IMR-90 (cell line): ENCODE data around the gene CNPY2. TPM values are rescaled to one million over a fixed set of nuclear protein-coding genes. Genes with fewer than 3 reads are reported as not detected.

Source experiments
- ATAC-seq: fragments of 200-7000 bp; cut with Tn5 transposase; 2 replicates; pipeline ENCODE4 v1.9.1; 2020; ENCODE audit warnings: low read depth, mild to moderate bottlenecking, moderate library complexity
- BruUV-seq: library from RNA; stranded (reverse); fragments of 400-500 nt; replicated peaks from 2 replicates; lab custom pipeline; 2021; lab: Mats Ljungman, UMichigan
- CTCF ChIA-PET: fragments of 300-600 bp; formaldehyde crosslinking; extraction: SDS; loops from one replicate; lab custom pipeline; 2021; ENCODE audit warnings: antibody characterized with exemption; lab: Yijun Ruan, JAX
- POLR2A ChIA-PET: fragments of 300-600 bp; sonication (Branson Sonifier 250); formaldehyde crosslinking; loops from one replicate; lab custom pipeline; 2022; ENCODE audit warnings: antibody characterized with exemption; ENCODE audit not compliant: unreplicated experiment; lab: Charles Lee
- DNase-seq: peaks from one replicate; pipeline ENCODE4 v3.0.0; 2013
- H2AFZ ChIP-seq: replicated peaks from 2 replicates; pipeline ENCODE3; 2013; ENCODE audit warnings: low read length, mild to moderate bottlenecking; ENCODE audit not compliant: poor library complexity
- H2AK5ac ChIP-seq: 2 replicates; pipeline ENCODE4 v1.6.1; 2013; ENCODE audit warnings: low read depth, low read length, inconsistent platforms
- H2AK9ac ChIP-seq: replicated peaks from 2 replicates; pipeline ENCODE3; 2013; ENCODE audit warnings: mild to moderate bottlenecking, low read depth, low read length, moderate library complexity; ENCODE audit not compliant: poor library complexity
- H2BK120ac ChIP-seq: 2 replicates; pipeline ENCODE4 v1.6.1; 2013; ENCODE audit warnings: low read depth, low read length, inconsistent platforms
- H2BK15ac ChIP-seq: 3 replicates; pipeline ENCODE4 v1.6.1; 2013; ENCODE audit warnings: low read depth, low read length, inconsistent platforms
- H2BK20ac ChIP-seq: 2 replicates; pipeline ENCODE4 v1.6.1; 2013; ENCODE audit warnings: low read depth, mild to moderate bottlenecking, inconsistent platforms, low read length, moderate library complexity
- H2BK5ac ChIP-seq: 2 replicates; pipeline ENCODE4 v1.6.1; 2013; ENCODE audit warnings: mild to moderate bottlenecking, low read depth, low read length, inconsistent platforms; ENCODE audit not compliant: poor library complexity, severe bottlenecking
- H3K14ac ChIP-seq: replicated peaks from 2 replicates; pipeline ENCODE4 v1.6.1; 2013; ENCODE audit warnings: low read depth, low read length, inconsistent platforms
- H3K18ac ChIP-seq: 2 replicates; pipeline ENCODE4 v1.6.1; 2013; ENCODE audit warnings: low read depth, low read length, control low read depth
- H3K23ac ChIP-seq: 2 replicates; pipeline ENCODE4 v1.6.1; 2013; ENCODE audit warnings: low read depth, low read length, inconsistent platforms
- H3K27ac ChIP-seq: 2 replicates; pipeline ENCODE4 v1.5.1; 2013; ENCODE audit warnings: mild to moderate bottlenecking, control low read depth, low read length; ENCODE audit not compliant: insufficient read depth
- H3K27me3 ChIP-seq: 2 replicates; pipeline ENCODE4 v1.6.1; 2013; ENCODE audit warnings: low read length; ENCODE audit not compliant: control insufficient read depth, insufficient read depth
- H3K36me3 ChIP-seq: 2 replicates; pipeline ENCODE4 v1.6.1; 2013; ENCODE audit warnings: low read length, mixed read lengths; ENCODE audit not compliant: control insufficient read depth, insufficient read depth
- H3K4ac ChIP-seq: 2 replicates; pipeline ENCODE4 v1.6.1; 2013; ENCODE audit warnings: low read depth, low read length, inconsistent platforms
- H3K4me1 ChIP-seq: 2 replicates; pipeline ENCODE4 v1.6.1; 2013; ENCODE audit warnings: low read length, mixed read lengths; ENCODE audit not compliant: control insufficient read depth, insufficient read depth
- H3K4me2 ChIP-seq: 2 replicates; pipeline ENCODE4 v1.6.1; 2013; ENCODE audit warnings: low read depth, mild to moderate bottlenecking, control low read depth, low read length, moderate library complexity
- H3K4me3 ChIP-seq: 2 replicates; pipeline ENCODE4 v1.5.1; 2013; ENCODE audit warnings: low read depth, mild to moderate bottlenecking, control low read depth, low read length, moderate library complexity; ENCODE audit not compliant: insufficient read depth
- H3K56ac ChIP-seq: 2 replicates; pipeline ENCODE4 v1.6.1; 2013; ENCODE audit warnings: low read length, inconsistent platforms; ENCODE audit not compliant: insufficient read depth; ENCODE audit errors: extremely low read depth
- H3K79me1 ChIP-seq, 2 experiments: 2 replicates each; pipeline ENCODE4 v1.6.1; 2013; ENCODE audit warnings: low read length in 2 of 2, inconsistent platforms in 1 of 2, low read depth in 1 of 2
- H3K9ac ChIP-seq: 2 replicates; pipeline ENCODE4 v1.6.1; 2013; ENCODE audit warnings: low read depth, low read length, control low read depth
- H3K9me1 ChIP-seq: 2 replicates; pipeline ENCODE4 v1.6.1; 2013; ENCODE audit warnings: low read length, inconsistent platforms; ENCODE audit not compliant: insufficient read depth
- H3K9me3 ChIP-seq: 2 replicates; pipeline ENCODE4 v1.6.1; 2013; ENCODE audit warnings: low read length; ENCODE audit not compliant: control insufficient read depth, insufficient read depth
- H4K20me1 ChIP-seq: 2 replicates; pipeline ENCODE4 v1.6.1; 2013; ENCODE audit warnings: low read length, inconsistent platforms; ENCODE audit not compliant: insufficient read depth
- H4K5ac ChIP-seq: 2 replicates; pipeline ENCODE4 v1.6.1; 2013; ENCODE audit warnings: mild to moderate bottlenecking, low read depth, low read length, control low read depth
- H4K8ac ChIP-seq, 2 experiments: 2 replicates each; pipeline ENCODE4 v1.6.1; 2013; ENCODE audit warnings: low read depth in 2 of 2, low read length in 2 of 2, control low read depth in 1 of 2, inconsistent platforms in 1 of 2
- H4K91ac ChIP-seq: 2 replicates; pipeline ENCODE4 v1.6.1; 2013; ENCODE audit warnings: low read depth, low read length, inconsistent platforms; ENCODE audit not compliant: insufficient read depth
- FOS ChIP-seq: fragments of 150-350 bp; IDR thresholded peaks from 2 replicates; pipeline ENCODE4 v1.6.1; 2016; ENCODE audit warnings: low read depth, low read length
- MAFK ChIP-seq: IDR thresholded peaks from 2 replicates; pipeline ENCODE4 v1.6.1; 2012; ENCODE audit warnings: low read depth, low read length, improper control_type of control experiment
- MAZ ChIP-seq: IDR thresholded peaks from 2 replicates; pipeline ENCODE4 v1.6.1; 2012; ENCODE audit warnings: low read depth, mild to moderate bottlenecking, low read length, improper control_type of control experiment, moderate library complexity, borderline replicate concordance
- MXI1 ChIP-seq: IDR thresholded peaks from 2 replicates; pipeline ENCODE4 v1.6.1; 2012; ENCODE audit warnings: low read depth, mild to moderate bottlenecking, low read length, moderate library complexity, borderline replicate concordance
- RCOR1 ChIP-seq: IDR thresholded peaks from 2 replicates; pipeline ENCODE4 v1.6.1; 2012; ENCODE audit warnings: mild to moderate bottlenecking, low read length, improper control_type of control experiment; ENCODE audit not compliant: insufficient replicate concordance
- RFX5 ChIP-seq: IDR thresholded peaks from 2 replicates; pipeline ENCODE4 v1.8.0; 2012; ENCODE audit warnings: low read depth, mild to moderate bottlenecking, low read length, moderate library complexity
- SMC3 ChIP-seq: fragments of 150-350 bp; IDR thresholded peaks from 2 replicates; pipeline ENCODE4 v1.6.1; 2016; ENCODE audit warnings: low read depth, mild to moderate bottlenecking, antibody characterized with exemption, low read length, moderate library complexity
- WGBS, 2 experiments: methylation state at CpG; one replicate each; pipeline versions ENCODE4 v1.1.5 to v1.1.7; 2013; ENCODE audit warnings: missing lambda C conversion rate in 2 of 2; ENCODE audit not compliant: insufficient read length in 1 of 2; ENCODE audit errors: extremely low coverage in 2 of 2; 5-methylcytosine and 5-hydroxymethylcytosine counted together
- dilution Hi-C: fragments of 300-500 bp; cut with HindIII; formaldehyde crosslinking; loops from one replicate; pipeline ENCODE4 v1.14.3; 2018; ENCODE audit warnings: low sequenced_read_pairs; ENCODE audit not compliant: unreplicated experiment
- in situ Hi-C: fragments of 300-500 bp; cut with MboI; formaldehyde crosslinking; loops from 3 replicates; pipeline ENCODE4 v1.14.3; 2019; ENCODE audit warnings: low sequenced_read_pairs, inconsistent platforms, mixed read lengths
- intact Hi-C: fragments of 100-400 bp; cut with micrococcal nuclease; formaldehyde crosslinking; loops from 2 replicates; pipeline ENCODE4 v1.10.0; 2022
- polyA plus RNA-seq, 3 experiments: library from polyadenylated mRNA; depleted of rRNA; stranded (reverse); fragments of >200 nt; gene quantifications; 2 replicates each; pipeline ENCODE4 v1.2.3, GENCODE V29; 2012; ENCODE audit warnings: low replicate concordance in 1 of 3
- total RNA-seq: library from RNA; depleted of rRNA; stranded (reverse); fragments of >200 nt; gene quantifications from 2 replicates; pipeline ENCODE4 v1.2.3, GENCODE V29; 2012
- TF ChIP-seq, protein P1 (sequence below): fragments of 150-350 bp; IDR thresholded peaks from 2 replicates; pipeline ENCODE4 v1.6.1; 2016; ENCODE audit warnings: low read depth, mild to moderate bottlenecking, low read length, moderate library complexity, borderline replicate concordance
- TF ChIP-seq, protein P2 (sequence below): conservative IDR thresholded peaks from 2 replicates; pipeline ENCODE4 v1.5.1; 2012; ENCODE audit warnings: mild to moderate bottlenecking, low read depth, low read length, improper control_type of control experiment
- TF ChIP-seq, protein P3 (sequence below): fragments of 150-350 bp; IDR thresholded peaks from 2 replicates; pipeline ENCODE4 v1.6.1; 2017; ENCODE audit warnings: mild to moderate bottlenecking, antibody characterized with exemption, low read length, low read depth

Gene CNPY2
- total and polyA plus RNA-seq, 2 of the 4 experiments (the other 2 are of a cell fraction), result 65.2 to 175 TPM

DNA sequence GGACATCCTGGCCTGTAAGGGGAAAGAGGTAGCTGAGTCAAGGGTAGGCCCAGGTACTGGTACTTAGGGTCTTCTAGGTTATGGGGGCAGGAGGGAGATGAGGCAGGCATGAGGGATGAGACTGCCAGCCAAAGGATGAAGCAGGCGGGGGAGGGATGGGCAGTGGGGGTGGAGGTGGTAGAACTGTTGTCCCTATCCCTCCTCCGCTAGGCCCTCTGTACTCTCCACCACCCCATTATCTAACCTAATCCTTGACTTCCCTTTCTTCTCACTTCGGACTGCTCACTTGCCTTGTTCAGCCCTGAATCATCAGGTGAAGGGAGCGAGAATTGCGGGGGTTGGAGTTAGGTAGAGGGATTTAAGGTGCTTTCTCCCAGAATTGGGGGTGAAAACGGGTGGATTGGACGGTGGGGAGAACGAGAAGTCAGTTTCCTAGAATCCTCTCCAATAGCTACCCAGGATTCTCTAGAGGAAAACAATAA, 17.4 kb upstream of the CNPY2 start:
- Histone ChIP-seq H4K5ac (peak overlapping the region; percentile 98), H2BK120ac (peak overlapping the region; percentile 78), H4K91ac (peak overlapping the region; percentile 99), H3K27ac (peak overlapping the region; percentile 74), H3K27me3 (no peaks in the 10 kb centered on the region), H3K4me1 (peaks cover 5% of the 10 kb centered on the region; the same call in 1 of the 2 replicates), H2BK5ac (peak overlapping the region; percentile 60), H2BK20ac (peak overlapping the region; percentile 73), H3K9ac (peak overlapping the region; percentile 67), H3K4me2 (peak overlapping the region; percentile 93), H2AK5ac (peak overlapping the region; percentile 99), H3K14ac (peak overlapping the region; percentile 89), H3K23ac (peak overlapping the region; percentile 43), H3K9me3 (no peaks in the 10 kb centered on the region), H4K8ac (peak overlapping the region; percentile 99 to 100), H3K4me3 (peak overlapping the region; percentile 56), H3K18ac (peak overlapping the region; percentile 81), H3K79me1 (peaks cover 10 to 24% of the 10 kb centered on the region in 2 experiments; a peak in 3 of 4 replicates), H4K20me1 (no peaks in the 10 kb centered on the region), H3K9me1 (peaks cover 10% of the 10 kb centered on the region), H2BK15ac (peak overlapping the region; percentile 74), H2AFZ (peak overlapping the region; percentile 88), H3K36me3 (no peaks in the 10 kb centered on the region), H2AK9ac (peak overlapping the region; percentile 96), H3K56ac (peak overlapping the region; percentile 88), H3K4ac (peak overlapping the region; percentile 100)
- dilution Hi-C loops (no loop called here), intact Hi-C loops (no loop called here), in situ Hi-C loops (no loop called here)
- no peak for TF ChIP-seq FOS
- no peak for TF ChIP-seq MAZ
- no peak for TF ChIP-seq SMC3
- no peak for TF ChIP-seq MAFK
- TF ChIP-seq, protein P1, sequence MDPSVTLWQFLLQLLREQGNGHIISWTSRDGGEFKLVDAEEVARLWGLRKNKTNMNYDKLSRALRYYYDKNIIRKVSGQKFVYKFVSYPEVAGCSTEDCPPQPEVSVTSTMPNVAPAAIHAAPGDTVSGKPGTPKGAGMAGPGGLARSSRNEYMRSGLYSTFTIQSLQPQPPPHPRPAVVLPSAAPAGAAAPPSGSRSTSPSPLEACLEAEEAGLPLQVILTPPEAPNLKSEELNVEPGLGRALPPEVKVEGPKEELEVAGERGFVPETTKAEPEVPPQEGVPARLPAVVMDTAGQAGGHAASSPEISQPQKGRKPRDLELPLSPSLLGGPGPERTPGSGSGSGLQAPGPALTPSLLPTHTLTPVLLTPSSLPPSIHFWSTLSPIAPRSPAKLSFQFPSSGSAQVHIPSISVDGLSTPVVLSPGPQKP, result no peak
- no peak for TF ChIP-seq RFX5
- TF ChIP-seq, protein P2, sequence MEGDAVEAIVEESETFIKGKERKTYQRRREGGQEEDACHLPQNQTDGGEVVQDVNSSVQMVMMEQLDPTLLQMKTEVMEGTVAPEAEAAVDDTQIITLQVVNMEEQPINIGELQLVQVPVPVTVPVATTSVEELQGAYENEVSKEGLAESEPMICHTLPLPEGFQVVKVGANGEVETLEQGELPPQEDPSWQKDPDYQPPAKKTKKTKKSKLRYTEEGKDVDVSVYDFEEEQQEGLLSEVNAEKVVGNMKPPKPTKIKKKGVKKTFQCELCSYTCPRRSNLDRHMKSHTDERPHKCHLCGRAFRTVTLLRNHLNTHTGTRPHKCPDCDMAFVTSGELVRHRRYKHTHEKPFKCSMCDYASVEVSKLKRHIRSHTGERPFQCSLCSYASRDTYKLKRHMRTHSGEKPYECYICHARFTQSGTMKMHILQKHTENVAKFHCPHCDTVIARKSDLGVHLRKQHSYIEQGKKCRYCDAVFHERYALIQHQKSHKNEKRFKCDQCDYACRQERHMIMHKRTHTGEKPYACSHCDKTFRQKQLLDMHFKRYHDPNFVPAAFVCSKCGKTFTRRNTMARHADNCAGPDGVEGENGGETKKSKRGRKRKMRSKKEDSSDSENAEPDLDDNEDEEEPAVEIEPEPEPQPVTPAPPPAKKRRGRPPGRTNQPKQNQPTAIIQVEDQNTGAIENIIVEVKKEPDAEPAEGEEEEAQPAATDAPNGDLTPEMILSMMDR, result no peak
- TF ChIP-seq, protein P3, sequence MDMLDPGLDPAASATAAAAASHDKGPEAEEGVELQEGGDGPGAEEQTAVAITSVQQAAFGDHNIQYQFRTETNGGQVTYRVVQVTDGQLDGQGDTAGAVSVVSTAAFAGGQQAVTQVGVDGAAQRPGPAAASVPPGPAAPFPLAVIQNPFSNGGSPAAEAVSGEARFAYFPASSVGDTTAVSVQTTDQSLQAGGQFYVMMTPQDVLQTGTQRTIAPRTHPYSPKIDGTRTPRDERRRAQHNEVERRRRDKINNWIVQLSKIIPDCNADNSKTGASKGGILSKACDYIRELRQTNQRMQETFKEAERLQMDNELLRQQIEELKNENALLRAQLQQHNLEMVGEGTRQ, result no peak
- no peak for TF ChIP-seq RCOR1
- no peak for TF ChIP-seq MXI1
- ChIA-PET CTCF (no interaction called here), POLR2A (interaction anchor here (0.9 to 1.1 kb wide), 2 partner anchors 9 to 18 kb away, joined by 3 to 4 read pairs; partner anchors contain the start of gene CNPY2)
- no TSS peak for BruUV-seq
- DNase-seq (no peak), ATAC-seq (no peak)
- no CpG with 5 or more reads among the region's 8 CpGs for WGBS, 2 experiments
